CD4-positive, alpha-beta T cell treated with Interleukin-6 for 4 hours (primary cell): ENCODE results near the gene IL22RA2.
A peak's percentile ranks its signal among the peaks of the same experiment; 100 is the strongest.

Source experiments
- DNase-seq: peaks from one replicate; pipeline ENCODE4 v3.0.0-alpha.2; 2020; ENCODE audit warnings: mixed read lengths

IL22RA2 gene

DNA sequence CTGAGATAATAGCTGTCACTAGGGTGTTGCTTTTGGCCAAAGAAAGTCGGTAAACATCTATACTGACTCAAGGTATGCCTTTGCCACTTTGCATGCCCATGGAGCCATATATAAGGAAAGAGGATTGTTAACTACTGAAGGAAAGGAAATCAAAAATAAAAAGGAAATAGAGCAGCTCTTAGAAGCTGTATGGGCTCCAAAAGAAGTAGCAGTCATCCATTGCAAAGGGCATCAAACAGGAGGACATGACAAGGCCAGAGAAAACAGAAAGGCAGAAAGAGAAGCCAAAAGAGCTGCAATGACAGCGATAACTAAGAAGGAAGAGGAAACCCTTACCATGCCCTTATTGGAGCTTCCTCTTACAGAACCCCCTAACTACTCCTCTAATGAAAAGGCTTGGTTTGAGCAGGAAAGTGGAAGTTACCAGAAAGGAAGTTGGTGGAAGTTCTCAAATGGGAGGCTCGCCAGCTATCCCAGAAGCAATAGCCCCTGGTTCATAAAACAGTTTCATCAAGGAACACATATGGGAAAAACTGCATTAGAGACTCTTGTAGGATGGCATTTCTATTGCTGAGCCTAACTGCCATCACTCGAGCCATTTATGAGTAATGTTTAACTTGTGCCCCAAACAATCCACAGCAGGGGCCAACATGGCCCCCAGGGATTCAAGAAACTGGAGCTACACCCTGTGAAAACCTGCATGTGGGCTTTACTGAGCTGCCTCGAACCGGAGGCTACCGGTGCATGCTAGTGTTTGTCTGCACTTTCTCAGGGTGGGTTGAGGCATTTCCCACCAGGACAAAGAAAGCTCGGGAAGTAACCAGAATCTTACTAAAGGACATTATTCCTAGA, 7.0 kb downstream of the IL22RA2 start:
- DNase-seq, result no peak

DNA sequence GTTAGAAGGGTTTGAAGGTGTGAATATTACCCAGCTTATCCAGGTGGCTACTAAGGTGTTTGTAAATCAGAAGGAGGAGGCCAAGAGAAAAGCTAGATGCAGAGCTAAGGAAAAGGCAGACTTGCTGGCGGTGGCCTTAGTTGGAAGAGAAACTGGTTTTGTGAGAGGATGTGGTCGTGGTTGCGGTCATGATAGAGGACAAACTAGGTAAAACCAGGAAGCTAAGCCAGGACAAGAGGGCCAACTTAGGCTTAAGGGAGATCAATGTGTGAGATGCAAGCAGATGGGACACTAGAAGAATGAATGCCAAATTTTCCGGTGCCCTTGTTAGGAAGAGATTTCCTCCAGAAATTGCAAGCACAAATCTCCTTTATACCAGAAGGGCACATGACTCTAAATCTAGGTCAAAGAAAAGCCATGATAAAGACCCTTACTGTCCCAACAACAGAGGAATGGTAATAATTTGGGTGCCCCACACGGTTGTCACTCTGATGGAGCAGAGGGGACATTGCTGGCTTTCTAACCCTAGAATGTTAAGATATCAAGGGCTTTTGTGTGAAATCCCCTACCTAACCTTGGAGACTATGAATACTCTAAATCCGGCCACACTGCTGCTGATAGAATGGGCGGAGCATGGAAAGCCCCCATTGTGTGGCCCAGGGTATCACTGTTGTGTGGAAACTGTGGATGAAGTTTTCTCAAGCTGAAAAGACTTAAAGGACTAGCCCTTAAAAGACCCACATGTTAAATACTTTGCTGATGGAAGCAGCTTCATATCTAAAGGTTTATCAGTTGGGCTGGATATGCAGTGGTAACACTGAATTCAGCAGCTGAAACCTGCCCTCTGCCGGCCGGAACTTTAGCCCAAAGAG, 7.8 kb downstream of the IL22RA2 start:
- DNase-seq, result peak; percentile 45

GRCh38 chr6:137163732-137164318, 9.6 kb downstream of the IL22RA2 start:
- no peak for DNase-seq

GRCh38 chr6:137162692-137163306, 10.6 kb downstream of the IL22RA2 start:
- no peak for DNase-seq

DNA sequence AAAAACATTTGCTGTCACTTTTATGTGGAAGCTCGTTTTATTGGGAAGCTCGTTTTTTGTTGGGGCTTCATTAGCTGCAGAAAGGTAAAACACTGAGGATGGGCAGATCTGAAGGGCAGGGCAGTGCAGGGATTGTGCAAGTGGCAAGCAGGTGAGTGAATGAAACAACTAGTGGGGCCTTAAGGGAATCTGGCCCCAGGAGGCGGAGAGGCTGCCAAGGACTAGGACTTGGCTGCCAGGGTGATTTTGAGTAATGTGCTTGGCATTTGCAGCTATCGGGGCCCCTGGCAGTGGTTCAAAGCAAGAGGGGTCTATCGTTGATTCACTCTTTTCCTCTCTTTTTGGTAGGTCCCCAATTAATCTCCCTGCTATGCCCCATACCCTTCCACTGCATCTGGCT, 11.5 kb downstream of the IL22RA2 start:
- DNase-seq, result no peak

GRCh38 chr6:137160763-137161162, 12.7 kb downstream of the IL22RA2 start:
- DNase-seq, result no peak

DNA sequence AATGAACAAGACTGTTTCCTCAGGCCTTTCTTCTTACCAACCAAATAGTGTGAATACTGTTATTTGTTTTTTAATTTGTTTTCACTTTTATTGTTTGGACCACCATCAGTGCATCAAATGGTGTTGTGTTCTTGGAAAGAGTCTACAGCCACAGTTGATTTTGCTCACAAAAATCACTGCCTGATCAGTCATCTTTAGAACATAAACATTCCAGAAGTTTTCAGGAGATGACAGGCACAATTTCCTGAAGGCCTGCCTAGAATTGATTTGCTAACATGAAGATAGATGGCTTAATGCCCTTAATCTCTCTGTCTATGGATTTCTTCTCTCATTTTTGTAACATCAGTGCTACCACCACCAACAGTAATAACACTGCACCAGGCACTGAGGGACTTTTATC, 13.5 kb downstream of the IL22RA2 start:
- DNase-seq, result no peak

DNA sequence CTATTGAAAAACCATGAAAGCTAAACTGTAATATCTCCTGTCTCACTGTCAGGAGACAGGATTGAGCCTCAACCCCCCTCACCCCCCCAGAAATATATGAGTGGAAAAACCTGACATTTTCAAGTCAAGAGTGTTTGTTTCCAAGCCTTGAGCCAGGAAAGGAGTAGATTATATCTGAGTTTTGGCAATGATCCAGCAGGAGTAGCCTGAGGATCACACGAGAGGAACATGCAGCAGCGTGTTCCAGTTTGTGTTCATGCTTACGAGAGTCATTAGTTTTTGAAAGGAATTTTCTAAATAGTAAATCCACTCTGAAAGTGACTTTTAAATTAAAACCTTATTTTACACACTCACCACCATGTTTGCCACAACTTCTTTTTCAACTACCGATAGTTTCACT, 15.8 kb downstream of the IL22RA2 start:
- no peak for DNase-seq

- no peak for DNase-seq
Observed at GRCh38 chr6:137156650-137157049, 16.8 kb downstream of the IL22RA2 start.

DNA sequence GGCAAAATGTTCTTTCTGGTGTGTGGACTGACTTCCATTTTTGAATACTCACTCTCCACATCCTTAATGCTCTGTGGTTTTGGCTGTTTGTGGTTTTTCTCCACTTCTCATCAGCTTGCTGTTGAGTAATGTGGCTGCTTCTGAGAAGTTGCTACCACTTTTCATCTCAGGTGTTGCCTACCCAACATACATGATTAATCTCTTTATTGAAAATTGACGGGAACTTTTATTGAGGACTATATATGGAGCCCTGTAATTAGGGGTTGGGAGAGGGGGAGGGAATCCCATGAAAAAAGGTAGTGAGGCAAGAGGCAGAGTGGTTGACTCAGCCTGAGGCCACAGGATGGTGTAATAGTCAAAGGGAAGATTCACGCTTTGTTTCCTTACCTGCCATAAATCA, 17.6 kb downstream of the IL22RA2 start:
- DNase-seq, result peak; percentile 45

- no peak for DNase-seq
Observed at GRCh38 chr6:137150072-137150471, 23.4 kb downstream of the IL22RA2 start.

- no peak for DNase-seq
Observed at GRCh38 chr6:137149035-137149393, 24.4 kb downstream of the IL22RA2 start.

- DNase-seq, result no peak
Observed at GRCh38 chr6:137148306-137149034, 25.0 kb downstream of the IL22RA2 start.

DNA sequence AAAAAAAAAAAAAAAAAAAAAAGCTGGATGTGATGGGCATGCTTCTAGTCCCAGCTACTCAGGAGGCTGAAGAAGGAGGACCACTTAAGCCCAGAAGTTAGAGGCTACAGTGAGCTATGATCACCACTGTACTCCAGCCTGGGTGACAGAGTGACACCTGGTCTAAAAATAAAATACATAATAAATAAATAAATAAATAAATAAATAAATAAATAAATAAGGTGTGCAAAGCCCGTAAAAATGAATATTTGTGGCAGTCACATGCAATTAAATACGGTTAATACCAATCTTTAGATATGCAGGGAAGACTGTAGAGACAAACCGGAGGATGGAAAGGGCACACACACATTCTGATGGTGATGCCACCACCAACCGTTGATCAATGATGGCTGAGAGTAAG, 26.2 kb downstream of the IL22RA2 start:
- DNase-seq, result no peak

GRCh38 chr6:137146206-137146605, 27.2 kb downstream of the IL22RA2 start:
- DNase-seq, result no peak

DNA sequence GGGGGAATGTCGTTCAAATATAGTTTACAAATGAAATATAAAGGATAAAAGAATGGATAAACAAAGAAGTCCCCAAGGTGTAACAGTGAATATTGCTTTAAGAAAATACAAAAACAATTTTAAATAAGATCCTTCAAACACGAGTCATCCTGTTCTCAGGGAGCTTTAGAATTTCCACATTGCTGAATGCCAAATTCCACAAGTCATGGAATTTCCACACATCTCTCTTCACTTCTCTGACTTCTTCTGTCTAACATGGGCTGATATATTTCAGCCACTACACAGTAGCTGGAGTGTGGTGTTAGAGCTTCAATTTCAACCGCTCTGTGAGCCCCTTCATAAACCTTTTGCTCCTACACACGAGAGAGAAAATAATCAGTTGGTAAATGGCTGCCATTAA, 28.0 kb downstream of the IL22RA2 start:
- DNase-seq, result no peak

DNA sequence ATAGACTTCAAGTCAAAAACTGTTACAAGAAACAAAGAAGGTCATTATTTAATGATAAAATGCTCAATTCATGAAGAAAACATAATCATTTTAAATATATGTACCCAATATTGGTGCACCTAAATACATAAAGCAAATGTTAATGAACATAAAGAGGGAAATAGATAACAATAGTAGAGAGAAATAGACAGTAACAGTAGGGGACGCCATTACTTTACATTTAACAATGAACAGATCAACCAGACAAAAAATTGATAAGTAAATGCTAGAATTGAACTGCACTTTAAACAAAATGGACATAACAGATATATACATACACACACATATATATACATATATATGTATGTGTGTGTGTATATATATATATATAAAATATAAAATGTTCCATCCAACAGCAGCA, 37.4 kb downstream of the IL22RA2 start:
- no peak for DNase-seq

DNA sequence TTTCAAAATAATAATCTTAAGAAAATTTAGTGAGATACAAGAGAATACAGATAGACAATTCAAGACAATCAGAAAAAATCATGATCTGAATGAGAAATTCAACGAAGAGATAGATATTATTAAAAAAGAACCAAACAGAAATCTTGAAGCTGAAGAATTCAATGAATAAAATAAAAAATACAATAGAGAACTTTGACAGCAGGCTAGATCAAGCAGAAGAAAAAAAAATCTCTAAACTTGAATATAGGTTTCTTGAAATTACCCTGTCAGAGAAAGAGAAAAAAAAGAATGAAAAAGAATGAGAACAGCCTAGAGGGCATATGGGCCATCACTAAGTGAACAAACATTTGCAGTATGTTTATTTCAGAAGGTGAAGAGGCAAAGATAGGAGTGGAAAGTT, 39.0 kb downstream of the IL22RA2 start:
- DNase-seq, result no peak

- no peak for DNase-seq
Observed at GRCh38 chr6:137133122-137133521, 40.3 kb downstream of the IL22RA2 start.

GRCh38 chr6:137126875-137127485, 46.5 kb downstream of the IL22RA2 start:
- DNase-seq, result no peak

- no peak for DNase-seq
Observed at GRCh38 chr6:137123078-137123477, 50.4 kb downstream of the IL22RA2 start.

DNA sequence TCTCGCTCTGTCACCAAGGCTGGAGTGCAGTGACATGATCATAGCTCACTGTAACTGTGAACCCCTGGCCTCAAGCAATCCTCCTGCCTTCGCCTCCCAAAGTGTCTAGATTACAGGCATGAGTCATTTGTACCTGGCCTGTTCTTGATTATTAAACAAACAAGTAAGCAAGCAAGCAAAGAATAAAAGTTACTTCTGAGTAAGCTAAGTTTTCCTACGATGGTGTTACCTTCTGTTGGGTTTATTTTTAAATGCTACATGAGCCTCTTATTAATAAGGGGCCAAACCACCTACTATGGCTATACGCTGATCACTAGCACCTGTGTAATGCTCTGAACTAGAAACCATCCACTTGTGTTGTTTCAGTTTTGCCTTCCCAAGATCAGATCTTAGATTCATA, 50.8 kb downstream of the IL22RA2 start:
- DNase-seq, result no peak
